Measurements from ENCODE around the gene WDR6.

DNA sequence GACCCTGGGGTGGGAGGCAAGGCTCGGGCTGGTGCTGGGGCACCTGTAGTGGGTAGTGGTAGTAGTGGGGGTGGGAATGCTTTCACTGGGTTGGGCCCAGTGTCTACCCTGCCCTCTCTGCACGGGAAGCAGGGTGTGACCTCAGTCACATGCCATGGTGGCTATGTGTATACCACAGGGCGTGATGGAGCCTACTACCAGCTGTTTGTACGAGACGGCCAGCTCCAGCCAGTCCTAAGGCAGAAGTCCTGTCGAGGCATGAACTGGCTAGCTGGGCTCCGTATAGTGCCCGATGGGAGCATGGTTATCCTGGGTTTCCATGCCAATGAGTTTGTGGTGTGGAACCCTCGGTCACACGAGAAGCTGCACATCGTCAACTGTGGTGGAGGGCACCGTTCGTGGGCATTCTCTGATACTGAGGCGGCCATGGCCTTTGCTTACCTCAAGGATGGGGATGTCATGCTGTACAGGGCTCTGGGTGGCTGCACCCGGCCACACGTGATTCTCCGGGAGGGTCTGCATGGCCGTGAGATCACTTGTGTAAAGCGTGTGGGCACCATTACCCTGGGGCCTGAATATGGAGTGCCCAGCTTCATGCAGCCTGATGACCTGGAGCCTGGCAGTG lies 6.0 kb downstream of the WDR6 start:
- TF ChIP-seq ARID3A (IDR thresholded peaks at IDR 0.05; ENCODE audit: borderline replicate concordance, low read depth, low read length) (no peak), KDM1A (IDR thresholded peaks at IDR 0.05) (no peak), ZNF395 (CRISPR knock-in tag; IDR thresholded peaks at IDR 0.05) (no peak), KLF1 (tag; IDR thresholded peaks at IDR 0.05) (no peak), ZNF12 (CRISPR knock-in tag; IDR thresholded peaks at IDR 0.05) (no peak), FOXK2 (conservative IDR thresholded peaks at IDR 0.05 in 1 of 2, IDR thresholded peaks at IDR 0.05 in 1 of 2; ENCODE audit: low read depth in 2 of 2) (no peak), ZNF24 (IDR thresholded peaks at IDR 0.05) (no peak), ERF (CRISPR knock-in tag; IDR thresholded peaks at IDR 0.05) (no peak), FOS (IDR thresholded peaks at IDR 0.05; ENCODE audit: extremely low read depth, insufficient read length) (no peak), ASH1L (IDR thresholded peaks at IDR 0.05; ENCODE audit: borderline replicate concordance, low read depth, partially characterized antibody) (no peak)
